Stimulated activated CD4-positive, alpha-beta T cell treated with anti-CD3 and anti-CD28 coated beads, Interleukin-1b, Interleukin-23, amount 100 ng/mL, for 1 hour (primary cell): ENCODE results near the gene MAGI2.

Source experiments
- DNase-seq, 2 donors: peaks; one replicate each; pipeline ENCODE4 v3.0.0-alpha.2; 2020; ENCODE audit warnings: low read depth in 2 of 2

The MAGI2 gene

GRCh38 chr7:78953090-78953489 lies 500.4 kb downstream of the MAGI2 start:
- DNase-seq: no peak

- no peak for DNase-seq
Observed at GRCh38 chr7:78939669-78940068, 513.8 kb downstream of the MAGI2 start.

DNA sequence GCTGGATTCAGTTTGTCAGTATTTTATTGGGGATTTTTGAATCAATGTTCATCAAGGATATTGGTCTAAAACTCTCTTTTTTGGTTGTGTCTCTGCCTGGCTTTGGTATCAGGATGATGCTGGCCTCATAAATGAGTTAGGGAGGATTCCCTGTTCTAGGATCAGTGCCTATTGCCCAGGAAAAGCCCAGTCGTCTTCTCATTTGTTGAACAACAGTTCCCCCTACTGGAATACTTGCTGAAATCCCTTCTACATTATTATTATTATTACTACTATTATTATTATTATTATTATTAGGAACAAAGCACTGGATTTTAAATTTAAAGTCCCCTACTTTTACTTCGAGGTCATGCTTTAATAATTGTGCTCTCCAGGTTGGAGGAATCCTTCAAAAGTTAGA lies 528.9 kb downstream of the MAGI2 start:
- DNase-seq: no peak

DNA sequence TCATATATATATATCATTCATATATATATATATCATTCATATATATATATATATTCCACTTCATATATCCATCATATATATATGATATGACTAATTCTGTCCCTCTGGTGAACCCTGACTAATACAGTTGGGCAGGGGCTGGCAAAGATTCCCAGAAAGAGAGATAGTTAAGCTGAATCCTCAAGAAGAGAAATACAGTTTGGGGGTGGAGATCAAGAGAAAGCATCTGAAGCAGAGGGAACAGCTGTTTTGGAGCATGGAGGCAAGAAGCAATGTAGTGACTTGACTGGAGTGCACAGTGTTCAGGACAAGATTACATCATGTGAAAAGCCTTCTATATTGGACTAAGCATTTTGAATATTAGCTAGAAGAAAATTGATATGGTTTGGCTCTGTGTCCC lies 540.7 kb downstream of the MAGI2 start:
- DNase-seq: no peak

GRCh38 chr7:78906735-78907134 lies 546.7 kb downstream of the MAGI2 start:
- no peak for DNase-seq

GRCh38 chr7:78905436-78905835 lies 548.0 kb downstream of the MAGI2 start:
- no peak for DNase-seq

- no peak for DNase-seq
Observed at GRCh38 chr7:78904983-78905382, 548.5 kb downstream of the MAGI2 start.

GRCh38 chr7:78901566-78901965 lies 551.9 kb downstream of the MAGI2 start:
- DNase-seq: no peak

- no peak for DNase-seq
Observed at GRCh38 chr7:78900806-78901205, 552.7 kb downstream of the MAGI2 start.

- DNase-seq: no peak
Observed at GRCh38 chr7:78895393-78895792, 558.1 kb downstream of the MAGI2 start.

DNA sequence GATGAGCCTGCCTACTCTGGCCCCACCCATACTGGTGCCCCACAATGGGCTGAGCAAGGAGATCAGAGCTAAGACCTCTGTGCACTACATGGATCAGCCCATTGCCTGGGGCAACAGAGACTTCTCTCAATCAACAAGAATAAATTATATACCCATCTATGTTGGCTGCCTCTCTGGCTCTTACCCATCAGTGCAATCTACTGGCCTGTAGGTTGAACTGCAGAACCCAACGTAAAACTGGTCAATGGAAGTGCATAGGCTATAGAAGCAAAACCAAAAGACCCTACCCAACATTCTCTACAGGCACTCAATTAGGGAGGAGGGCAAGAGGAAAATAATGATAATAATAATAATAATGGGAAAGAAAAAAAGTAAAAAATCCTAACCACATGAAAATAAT lies 574.3 kb downstream of the MAGI2 start:
- no peak for DNase-seq

- DNase-seq: no peak
Observed at GRCh38 chr7:78873117-78873516, 580.4 kb downstream of the MAGI2 start.

GRCh38 chr7:78864339-78864738 lies 589.1 kb downstream of the MAGI2 start:
- no peak for DNase-seq

GRCh38 chr7:78863281-78863680 lies 590.2 kb downstream of the MAGI2 start:
- DNase-seq: no peak

DNA sequence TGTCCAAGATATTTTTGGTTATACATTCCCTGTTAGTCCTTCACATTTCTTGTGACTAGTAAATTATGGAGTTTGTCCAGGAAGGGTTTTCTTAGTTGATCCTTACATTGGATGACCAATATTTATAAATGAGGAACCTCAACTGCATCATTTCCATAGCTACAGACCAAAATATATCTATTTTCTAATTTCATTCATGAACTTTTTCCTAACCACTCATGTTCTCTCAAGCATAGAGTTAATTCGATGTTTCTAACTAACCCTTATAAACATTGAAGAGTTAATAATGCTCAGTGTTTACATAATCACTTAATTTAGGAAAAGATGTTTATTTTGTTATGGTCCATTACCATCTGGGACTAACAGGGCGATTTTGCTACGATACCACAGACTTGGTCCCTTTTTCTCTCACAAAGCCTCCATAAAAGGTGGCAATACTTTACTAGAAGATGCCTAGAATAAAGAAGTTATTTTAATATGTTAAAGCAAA lies 591.0 kb downstream of the MAGI2 start:
- DNase-seq: no peak

DNA sequence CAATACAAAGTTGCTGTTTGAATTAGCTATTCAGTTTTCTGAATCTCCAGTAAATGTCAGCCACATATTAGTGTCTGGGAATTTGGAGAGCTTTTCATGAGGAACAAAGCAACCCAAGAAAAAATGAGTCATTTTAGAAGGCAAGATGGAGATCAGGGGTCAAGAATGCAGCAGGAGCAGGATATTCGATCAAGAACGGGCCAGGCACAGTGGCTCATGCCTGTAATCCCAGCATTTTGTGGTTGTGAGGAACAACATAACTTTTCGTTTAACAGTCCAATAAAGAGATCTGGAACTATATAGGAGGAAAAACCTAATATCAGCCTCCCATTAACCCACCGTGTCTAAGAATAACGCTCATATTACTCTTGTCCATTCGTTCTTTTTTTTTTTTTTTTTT lies 600.5 kb downstream of the MAGI2 start:
- DNase-seq: no peak

- no peak for DNase-seq
Observed at GRCh38 chr7:78850093-78850740, 603.2 kb downstream of the MAGI2 start.

- DNase-seq: no peak
Observed at GRCh38 chr7:78845155-78845554, 608.3 kb downstream of the MAGI2 start.

DNA sequence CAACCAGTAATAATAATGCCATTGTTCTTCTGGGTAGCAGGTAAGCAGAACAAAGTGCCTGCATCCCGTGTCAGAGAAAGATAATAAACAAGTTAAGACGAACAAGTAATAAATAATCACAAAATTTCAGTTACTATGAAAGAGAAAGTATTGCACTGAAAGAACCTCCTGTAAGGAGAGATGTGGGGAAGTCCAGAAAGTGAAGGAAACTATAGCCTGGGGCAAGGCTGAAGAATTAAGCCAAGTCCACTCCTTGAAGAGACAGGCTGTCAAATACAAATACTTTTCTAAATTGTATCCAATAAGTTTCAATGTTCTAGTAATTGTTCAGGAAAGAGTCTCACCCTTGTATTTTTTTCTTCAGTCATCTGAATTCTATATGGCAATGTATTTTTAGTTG lies 611.4 kb downstream of the MAGI2 start:
- DNase-seq: no peak

DNA sequence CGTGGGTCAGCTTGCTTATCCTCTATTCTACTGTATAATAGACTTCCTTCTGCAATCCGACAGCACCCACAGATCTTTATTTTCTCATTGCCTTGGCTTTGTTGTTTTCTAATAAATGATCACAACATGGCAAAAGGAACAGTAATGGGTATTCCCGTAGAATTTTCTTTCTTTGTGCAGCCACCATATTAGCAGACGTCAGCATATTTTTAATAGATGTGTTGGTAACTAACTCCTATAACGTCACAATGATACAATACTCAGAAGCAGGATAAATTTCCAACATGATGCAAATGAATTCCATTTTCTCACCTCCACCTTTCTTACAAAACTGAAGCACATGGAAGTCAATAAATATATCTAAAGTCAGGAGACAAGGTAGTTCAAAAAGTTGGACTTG lies 617.6 kb downstream of the MAGI2 start:
- no peak for DNase-seq

DNA sequence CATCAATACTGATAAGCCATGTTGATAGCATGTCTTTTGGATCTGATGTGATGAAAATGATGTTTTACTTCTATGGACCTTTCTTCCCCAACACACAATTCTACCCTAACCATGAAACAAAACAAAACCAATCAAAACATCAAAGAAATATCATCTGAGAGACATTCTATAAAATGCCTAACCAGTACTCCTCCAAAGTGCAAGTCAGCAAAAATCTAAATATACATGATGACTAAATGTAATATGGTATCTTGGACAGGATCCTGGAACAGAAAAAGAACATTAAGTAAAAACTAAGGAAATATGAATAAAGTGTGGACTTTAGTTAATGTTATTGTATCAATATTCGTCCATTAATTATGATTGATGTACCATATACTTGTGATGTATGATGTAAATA lies 625.1 kb downstream of the MAGI2 start:
- no peak for DNase-seq

DNA sequence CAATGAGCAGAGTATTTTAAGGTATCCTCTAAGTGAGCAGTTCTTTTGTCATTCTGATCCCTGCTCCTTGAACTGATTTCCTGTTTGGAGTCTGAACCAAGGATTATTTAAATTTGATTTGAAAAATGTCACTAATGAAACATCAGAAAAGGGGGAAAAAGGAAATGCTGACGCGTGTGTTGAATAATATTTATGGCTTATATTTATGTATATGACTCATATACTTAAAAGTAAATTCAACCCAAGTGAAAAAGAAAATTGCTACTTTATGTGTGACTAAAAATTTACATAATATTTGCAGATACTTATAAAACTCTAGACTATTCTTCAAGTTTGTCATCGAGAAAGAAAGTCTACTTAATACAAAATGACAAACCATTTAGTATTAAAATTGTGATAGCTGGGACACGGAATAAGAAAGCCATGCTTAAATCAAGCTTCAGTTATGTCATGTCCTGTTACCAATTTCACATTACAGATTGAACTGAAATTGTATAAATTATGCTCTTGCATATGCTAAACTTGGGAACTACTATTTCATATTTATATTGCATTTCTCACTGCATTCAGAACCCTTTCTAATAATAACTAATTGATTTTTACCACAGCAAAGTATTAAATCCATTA lies 649.9 kb downstream of the MAGI2 start:
- no peak for DNase-seq

- DNase-seq: no peak
Observed at GRCh38 chr7:78794101-78794500, 659.4 kb downstream of the MAGI2 start.

DNA sequence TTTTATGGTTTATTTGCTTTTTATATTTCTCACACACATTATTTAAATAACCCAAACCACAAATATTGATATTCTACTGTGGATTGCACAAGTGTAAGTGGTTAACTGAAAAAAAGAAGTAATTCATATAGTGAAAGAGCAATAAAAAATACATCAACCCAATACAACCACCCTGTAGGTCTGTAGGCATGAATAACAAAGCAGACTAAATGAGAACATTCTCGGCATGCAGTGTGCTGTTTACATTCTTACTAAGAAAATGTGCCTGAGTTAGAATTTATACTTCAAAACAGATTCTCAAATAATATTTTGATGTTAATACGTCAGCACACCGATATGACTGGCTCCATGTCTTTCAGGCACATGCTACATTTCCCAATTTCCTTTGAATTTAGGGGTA lies 660.8 kb downstream of the MAGI2 start:
- DNase-seq: no peak
